Measurements from ENCODE around the gene DHRS7B.

DHRS7B gene

DNA sequence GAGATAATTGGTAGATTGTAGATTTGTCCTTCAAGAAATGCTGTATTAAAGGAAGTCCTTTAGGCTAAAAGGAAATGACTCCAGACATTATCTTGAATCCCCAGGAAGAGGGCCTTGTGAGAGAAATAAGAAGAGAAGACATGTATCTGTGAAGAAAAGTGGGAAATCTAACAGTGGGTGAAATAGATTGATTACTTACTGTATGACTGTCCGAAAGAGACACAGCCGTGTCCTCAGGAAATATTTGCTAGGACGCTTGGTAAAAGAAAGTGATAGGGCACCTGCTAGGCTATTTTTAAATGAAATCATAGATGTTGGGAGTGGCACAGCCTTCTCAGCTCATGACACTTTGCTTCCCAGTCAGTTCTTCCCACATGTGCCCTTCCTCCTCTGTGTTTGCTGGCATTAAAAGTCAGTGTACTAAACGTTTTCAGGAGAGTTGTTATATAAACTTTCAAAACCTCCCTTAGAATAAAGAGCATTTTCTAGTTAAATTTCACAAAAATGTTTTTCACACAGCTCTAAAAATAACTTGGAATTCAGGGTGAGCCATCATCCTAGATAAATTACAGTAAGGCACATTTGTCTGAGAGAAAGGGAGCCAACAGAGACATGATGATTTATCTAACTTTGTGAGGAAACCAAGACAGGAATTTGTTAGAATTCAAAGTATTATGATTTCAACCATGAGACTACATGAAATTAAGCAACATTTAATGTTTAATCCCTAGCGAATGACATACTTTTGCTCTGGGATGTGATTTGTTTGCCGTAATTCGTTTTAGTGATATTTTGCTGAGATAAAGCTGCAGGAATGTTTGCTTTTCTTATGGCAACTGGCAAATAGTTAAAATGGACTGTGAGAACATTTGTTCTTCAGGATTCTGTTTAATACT, 35.0 kb downstream of the DHRS7B start:
- no peaks in the 10 kb centered on the region for H3K9me3 Mint-ChIP-seq

DNA sequence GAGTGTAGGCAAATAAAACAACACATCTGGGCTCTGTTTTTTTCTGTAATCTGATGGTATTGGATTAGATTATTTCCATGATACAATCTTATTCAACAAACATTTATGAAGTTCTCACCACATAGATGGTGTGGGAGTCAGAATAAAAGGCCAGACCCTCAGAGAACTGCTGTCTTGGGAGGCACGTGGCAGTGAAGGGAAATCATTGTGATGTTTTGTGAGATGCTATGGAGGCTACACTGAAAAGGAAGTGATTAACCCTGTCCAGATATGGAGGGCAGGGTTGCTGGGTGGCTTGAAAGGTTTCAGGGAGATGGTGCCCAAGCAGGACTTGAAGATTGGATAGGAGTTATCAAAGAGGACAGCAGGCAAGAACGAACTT, 35.6 kb downstream of the DHRS7B start:
- Mint-ChIP-seq H3K9me3 (no peaks in the 10 kb centered on the region), H3K27ac (no peak overlapping the region), H3K4me1 (peaks cover 14% of the 10 kb centered on the region), H3K27me3 (no peaks in the 10 kb centered on the region), H3K36me3 (no peaks in the 10 kb centered on the region), H3K4me3 (no peak overlapping the region)
- ATAC-seq = no peak

More for the DNA sequence above, 35.0 kb downstream of the DHRS7B start:
- Mint-ChIP-seq H3K4me1 (peaks cover 20% of the 10 kb centered on the region), H3K36me3 (no peaks in the 10 kb centered on the region), H3K27me3 (no peaks in the 10 kb centered on the region), H3K4me3 (no peak overlapping the region), H3K27ac (no peak overlapping the region)
- ATAC-seq = no peak

DNA sequence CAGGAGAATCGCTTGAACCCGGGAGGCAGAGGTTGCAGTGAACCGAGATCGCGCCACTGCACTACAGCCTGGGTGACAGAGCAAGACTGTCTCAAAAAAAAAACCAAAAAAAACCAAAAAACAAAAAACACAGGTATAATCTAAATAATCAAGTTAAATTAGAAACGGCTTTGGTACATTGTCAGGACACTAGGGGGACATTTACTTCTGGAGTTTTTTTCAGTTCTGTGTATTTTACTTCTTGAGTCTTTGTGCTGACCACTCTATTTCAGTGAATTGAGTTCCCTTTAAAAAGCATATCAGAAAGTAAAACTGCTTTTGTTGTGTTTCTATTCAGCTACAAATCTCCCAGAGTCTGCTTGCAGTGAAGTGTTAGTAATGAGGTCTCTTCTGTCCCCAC, 36.3 kb downstream of the DHRS7B start:
- Mint-ChIP-seq H3K4me3 (no peak overlapping the region), H3K27ac (no peak overlapping the region), H3K4me1 (peaks cover 10% of the 10 kb centered on the region), H3K9me3 (no peaks in the 10 kb centered on the region), H3K27me3 (no peaks in the 10 kb centered on the region), H3K36me3 (no peaks in the 10 kb centered on the region)
- no peak for ATAC-seq

DNA sequence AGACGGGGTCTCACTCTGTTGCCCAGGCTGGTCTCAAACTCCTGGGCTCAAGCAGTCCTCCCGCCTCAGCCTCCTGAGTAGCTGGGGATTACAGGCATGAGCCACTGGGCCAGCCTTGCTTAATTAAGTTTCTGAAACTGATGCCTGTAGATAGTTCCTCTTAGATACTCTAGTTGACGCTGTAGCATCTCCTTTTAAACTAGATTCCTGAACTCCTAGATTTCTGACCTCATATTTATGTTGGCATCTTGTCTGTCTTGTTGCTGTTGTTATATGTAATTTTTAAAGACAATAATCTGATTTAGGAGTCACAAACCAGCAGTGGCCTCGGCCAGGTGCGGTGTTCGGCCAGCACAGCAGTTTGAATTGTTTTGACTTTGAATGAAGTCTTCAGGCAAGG, 37.5 kb downstream of the DHRS7B start:
- no peak for ATAC-seq
- no peaks in the 10 kb centered on the region for H3K36me3 Mint-ChIP-seq
- peaks cover 10% of the 10 kb centered on the region for H3K4me1 Mint-ChIP-seq
- no peak overlapping the region for H3K4me3 Mint-ChIP-seq
- H3K9me3 Mint-ChIP-seq = no peaks in the 10 kb centered on the region
- no peak overlapping the region for H3K27ac Mint-ChIP-seq
- no peaks in the 10 kb centered on the region for H3K27me3 Mint-ChIP-seq

DNA sequence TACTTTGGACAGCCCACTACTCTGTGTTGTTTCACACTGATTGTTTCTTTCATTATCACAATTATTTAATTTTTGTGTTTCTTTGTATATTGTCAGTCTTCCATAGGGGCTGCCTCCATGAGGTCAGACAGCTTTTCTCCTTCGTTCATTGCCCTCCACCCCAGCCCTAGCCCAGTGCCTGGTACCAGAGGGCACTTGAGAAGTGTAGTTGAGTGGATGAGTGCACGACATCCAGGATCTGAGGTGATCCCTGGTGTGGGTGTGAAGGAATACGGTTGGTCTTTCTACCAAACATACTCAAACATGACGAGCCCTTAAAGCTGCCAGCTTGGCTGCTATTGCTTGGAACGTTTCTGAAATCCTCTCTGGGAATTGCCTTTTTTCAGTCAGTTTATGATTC, 37.9 kb downstream of the DHRS7B start:
- H3K9me3 Mint-ChIP-seq = no peaks in the 10 kb centered on the region
- no peak overlapping the region for H3K4me3 Mint-ChIP-seq
- ATAC-seq = no peak
- no peaks in the 10 kb centered on the region for H3K27me3 Mint-ChIP-seq
- H3K4me1 Mint-ChIP-seq = peaks cover 10% of the 10 kb centered on the region
- no peak overlapping the region for H3K27ac Mint-ChIP-seq
- H3K36me3 Mint-ChIP-seq = no peaks in the 10 kb centered on the region

DNA sequence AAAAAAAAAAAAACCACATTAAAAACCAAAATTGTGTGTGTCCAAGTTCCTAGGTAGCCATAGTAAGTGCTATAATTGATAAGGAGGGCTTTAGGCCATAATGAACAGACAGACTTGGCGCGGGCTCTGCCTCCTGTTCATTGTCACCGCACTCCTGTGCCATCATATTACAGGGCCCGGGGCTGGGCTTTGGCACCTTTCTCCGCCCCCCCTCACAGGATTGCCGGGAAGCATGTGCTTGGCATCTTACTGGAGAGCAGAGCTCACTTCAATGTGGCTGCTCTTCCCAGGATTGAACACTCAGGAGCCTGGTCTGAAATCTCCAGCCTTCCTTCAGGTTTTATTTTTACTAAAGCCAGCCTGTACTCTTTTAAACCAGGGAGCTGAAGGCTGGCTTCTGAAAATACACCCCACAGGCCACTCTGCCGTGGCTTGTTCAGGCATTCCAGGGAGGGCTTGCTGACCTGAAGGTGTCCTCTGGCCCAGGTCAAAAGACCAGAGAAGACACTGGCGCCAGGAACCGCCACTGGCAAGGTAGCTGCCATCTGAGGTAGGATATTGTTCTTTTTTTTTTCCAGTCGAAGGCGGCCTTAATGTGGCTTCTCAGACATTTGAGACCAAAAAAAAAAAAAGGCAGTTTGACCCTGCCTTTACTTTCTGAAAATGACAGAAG, 39.3 kb downstream of the DHRS7B start:
- no peaks in the 10 kb centered on the region for H3K36me3 Mint-ChIP-seq
- H3K9me3 Mint-ChIP-seq = no peaks in the 10 kb centered on the region
- no peak for ATAC-seq
- H3K4me3 Mint-ChIP-seq = no peak overlapping the region
- H3K4me1 Mint-ChIP-seq = peaks cover 17% of the 10 kb centered on the region
- H3K27ac Mint-ChIP-seq = no peak overlapping the region
- H3K27me3 Mint-ChIP-seq = no peaks in the 10 kb centered on the region

DNA sequence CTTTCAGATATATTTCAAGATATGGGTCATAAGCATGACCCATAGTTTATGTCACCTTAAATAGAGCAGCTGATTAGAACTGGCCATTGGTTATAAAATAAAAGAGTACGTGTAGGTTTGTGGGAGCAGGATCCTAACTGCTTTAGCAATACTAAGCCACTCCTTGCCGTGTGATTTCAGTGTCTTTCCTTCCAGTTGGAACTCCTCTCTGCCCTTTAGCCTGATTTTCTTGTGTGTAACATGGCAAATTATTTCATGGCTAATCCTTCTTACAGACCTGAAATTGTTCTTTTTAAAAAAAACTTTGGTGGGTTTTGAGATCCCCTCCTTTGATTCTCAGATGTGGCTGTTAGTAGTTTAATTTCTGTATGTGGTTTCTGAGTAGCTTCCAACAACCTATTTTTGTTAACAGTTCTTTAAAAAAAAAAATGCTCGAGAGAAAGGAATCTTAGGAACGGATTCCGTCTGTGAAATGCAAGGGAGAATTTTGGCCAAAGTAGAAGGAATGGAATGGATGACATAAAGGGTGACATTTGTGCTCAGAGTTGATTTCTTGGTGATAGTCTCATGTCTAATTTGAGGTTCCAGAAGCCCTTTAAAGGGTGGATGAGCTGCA, 39.9 kb downstream of the DHRS7B start:
- no peak for ATAC-seq
- H3K4me3 Mint-ChIP-seq = no peak overlapping the region
- H3K27me3 Mint-ChIP-seq = no peaks in the 10 kb centered on the region
- H3K9me3 Mint-ChIP-seq = no peaks in the 10 kb centered on the region
- peaks cover 24% of the 10 kb centered on the region for H3K4me1 Mint-ChIP-seq
- peaks cover 3% of the 10 kb centered on the region for H3K36me3 Mint-ChIP-seq
- H3K27ac Mint-ChIP-seq = no peak overlapping the region

DNA sequence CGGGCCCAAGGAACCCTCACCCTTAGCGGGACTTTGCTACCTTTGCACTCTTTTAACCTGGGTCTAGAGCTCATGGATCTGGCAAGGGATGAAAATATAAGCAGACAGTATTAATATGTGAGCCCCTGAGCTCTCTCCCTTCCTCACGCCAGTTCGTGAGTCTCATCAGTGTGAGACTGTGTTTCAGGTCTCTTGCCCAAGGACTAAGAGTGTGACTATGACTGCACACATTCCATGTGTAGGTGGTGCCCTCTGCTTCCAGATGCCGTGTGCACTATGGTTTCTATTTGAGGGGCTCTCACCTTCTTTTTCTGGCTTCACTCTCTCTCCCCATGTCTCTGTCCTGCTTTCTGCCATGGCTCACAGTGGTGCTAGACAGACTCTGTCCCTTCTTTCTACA, 40.5 kb downstream of the DHRS7B start:
- Mint-ChIP-seq H3K9me3 (no peaks in the 10 kb centered on the region), H3K4me3 (no peak overlapping the region), H3K27me3 (no peaks in the 10 kb centered on the region), H3K27ac (no peak overlapping the region), H3K4me1 (peaks cover 27% of the 10 kb centered on the region), H3K36me3 (peaks cover 8% of the 10 kb centered on the region)
- ATAC-seq = no peak

DNA sequence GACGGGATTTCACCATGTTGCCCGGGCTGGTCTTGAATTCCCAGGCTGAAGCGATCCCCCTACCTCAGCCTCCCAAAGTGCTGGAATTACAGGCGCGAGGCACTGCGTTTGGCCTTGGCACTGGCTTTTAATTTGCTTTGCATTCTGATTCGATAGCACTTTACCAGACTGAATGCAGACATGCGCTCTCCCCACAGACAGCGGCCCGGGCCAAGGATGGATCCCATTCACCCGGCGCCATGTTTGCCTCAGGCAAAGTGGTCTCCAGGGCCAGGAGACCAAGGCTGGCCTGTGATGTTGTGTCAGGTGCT, 41.7 kb downstream of the DHRS7B start:
- ATAC-seq = no peak
- Mint-ChIP-seq H3K4me1 (peaks cover 23% of the 10 kb centered on the region), H3K4me3 (no peak overlapping the region), H3K9me3 (no peaks in the 10 kb centered on the region), H3K27me3 (no peaks in the 10 kb centered on the region), H3K27ac (no peak overlapping the region), H3K36me3 (peaks cover 14% of the 10 kb centered on the region)

DNA sequence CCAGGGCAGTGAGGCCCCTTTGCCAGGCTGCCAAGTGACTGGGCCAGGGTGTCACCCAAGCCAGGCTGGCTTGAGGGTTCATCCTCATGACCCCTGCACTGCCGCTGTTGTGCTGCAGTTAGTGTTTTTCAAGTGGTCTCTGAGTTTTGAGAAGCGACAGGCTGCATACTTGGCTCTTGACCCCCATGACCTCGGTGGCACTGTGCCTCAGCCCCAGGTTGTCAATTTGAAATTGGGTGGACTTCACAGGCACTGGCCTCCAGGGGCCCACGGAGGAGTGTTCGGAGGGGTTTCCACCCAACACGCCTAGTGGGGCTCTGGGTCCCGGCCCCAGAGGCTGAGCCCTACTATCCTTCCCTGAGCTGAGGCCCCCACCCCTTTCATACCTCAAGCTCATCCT, 42.7 kb downstream of the DHRS7B start:
- no peak overlapping the region for H3K4me3 Mint-ChIP-seq
- H3K4me1 Mint-ChIP-seq = peaks cover 23% of the 10 kb centered on the region
- H3K27ac Mint-ChIP-seq = no peak overlapping the region
- H3K27me3 Mint-ChIP-seq = no peaks in the 10 kb centered on the region
- ATAC-seq = no peak
- no peaks in the 10 kb centered on the region for H3K9me3 Mint-ChIP-seq
- H3K36me3 Mint-ChIP-seq = peaks cover 21% of the 10 kb centered on the region

DNA sequence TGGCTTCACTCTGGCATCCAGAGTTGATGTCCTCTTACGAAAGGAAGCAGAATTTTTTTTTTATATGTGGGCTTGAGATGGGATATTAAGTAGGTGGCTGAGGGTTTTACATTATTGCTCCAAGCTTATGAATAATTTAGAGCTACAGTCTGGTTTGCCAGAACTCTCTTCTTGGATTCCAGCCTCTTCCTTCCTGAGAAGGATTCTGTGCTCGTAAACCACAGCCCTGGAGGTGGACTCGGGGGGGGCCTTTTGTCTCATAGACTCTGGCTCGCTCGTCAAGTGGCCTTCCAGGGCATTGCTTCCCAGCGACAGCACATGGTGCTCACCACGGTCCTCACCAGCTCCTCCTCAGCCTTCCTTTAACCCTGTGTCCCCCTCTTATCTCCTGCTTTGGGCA, 44.0 kb downstream of the DHRS7B start:
- Mint-ChIP-seq H3K27me3 (no peaks in the 10 kb centered on the region), H3K36me3 (peaks cover 23% of the 10 kb centered on the region), H3K9me3 (no peaks in the 10 kb centered on the region), H3K4me1 (peaks cover 23% of the 10 kb centered on the region), H3K27ac (peak overlapping the region; percentile 78), H3K4me3 (no peak overlapping the region)
- no peak for ATAC-seq

DNA sequence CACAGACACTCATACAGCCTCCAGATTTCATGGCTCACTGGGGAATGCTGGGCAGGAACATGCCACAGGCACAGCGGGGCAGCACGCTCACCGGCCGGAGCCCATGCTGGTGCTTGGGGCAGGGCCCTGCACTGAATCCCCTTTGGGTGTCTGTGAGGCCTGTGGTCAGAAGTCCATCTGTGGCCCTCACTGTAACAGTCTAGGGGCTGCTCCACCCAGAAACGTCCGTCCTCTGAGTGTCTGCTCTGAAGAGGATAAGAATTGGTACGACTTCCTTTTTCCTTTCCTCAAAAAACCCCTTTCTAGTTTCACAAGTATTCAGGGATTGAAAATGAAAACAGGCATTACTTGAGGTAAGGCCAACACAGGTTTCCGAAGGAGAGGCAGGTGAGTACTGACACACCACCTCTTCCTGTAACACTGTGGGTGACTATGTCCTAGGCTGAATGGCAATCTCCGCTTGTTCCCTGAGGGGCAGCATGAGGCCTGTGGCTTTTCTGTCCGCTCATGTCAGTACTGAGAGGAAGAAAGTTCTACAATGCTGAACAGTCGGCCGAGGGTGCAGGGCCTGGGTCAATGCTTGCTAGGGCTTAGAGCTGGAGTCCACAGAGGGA, 44.7 kb downstream of the DHRS7B start:
- H3K9me3 Mint-ChIP-seq = no peaks in the 10 kb centered on the region
- H3K36me3 Mint-ChIP-seq = peaks cover 23% of the 10 kb centered on the region
- H3K27ac Mint-ChIP-seq = peak overlapping the region; percentile 78
- peak overlapping the region; percentile 67 for H3K4me3 Mint-ChIP-seq
- H3K27me3 Mint-ChIP-seq = no peaks in the 10 kb centered on the region
- ATAC-seq = peak; percentile 80
- H3K4me1 Mint-ChIP-seq = peaks cover 23% of the 10 kb centered on the region

DNA sequence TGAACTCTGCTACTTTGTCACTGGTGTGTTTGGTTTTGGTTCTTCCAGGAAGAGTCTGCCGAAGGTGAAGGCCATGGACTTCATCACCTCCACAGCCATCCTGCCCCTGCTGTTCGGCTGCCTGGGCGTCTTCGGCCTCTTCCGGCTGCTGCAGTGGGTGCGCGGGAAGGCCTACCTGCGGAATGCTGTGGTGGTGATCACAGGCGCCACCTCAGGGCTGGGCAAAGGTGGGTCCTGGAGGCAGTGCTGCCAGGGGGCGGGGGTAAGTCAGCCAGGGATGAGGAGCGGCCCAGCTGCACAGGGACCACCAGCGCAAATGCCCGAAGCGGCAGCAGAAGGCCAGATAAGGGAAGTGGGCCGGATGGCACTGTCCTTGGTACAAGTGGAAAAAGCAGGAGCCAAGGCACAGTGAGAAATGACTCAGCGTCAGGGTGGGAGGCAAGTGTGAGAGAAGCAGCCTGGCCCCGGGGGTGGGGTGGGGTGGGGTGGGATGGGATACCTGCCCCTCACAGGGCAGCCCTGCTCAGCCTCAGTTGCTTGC, 45.3 kb downstream of the DHRS7B start:
- H3K4me3 Mint-ChIP-seq = peak overlapping the region; percentile 67
- H3K27ac Mint-ChIP-seq = peak overlapping the region; percentile 78
- H3K4me1 Mint-ChIP-seq = peaks cover 23% of the 10 kb centered on the region
- no peak for ATAC-seq
- H3K36me3 Mint-ChIP-seq = peaks cover 26% of the 10 kb centered on the region
- H3K27me3 Mint-ChIP-seq = no peaks in the 10 kb centered on the region
- no peaks in the 10 kb centered on the region for H3K9me3 Mint-ChIP-seq

DNA sequence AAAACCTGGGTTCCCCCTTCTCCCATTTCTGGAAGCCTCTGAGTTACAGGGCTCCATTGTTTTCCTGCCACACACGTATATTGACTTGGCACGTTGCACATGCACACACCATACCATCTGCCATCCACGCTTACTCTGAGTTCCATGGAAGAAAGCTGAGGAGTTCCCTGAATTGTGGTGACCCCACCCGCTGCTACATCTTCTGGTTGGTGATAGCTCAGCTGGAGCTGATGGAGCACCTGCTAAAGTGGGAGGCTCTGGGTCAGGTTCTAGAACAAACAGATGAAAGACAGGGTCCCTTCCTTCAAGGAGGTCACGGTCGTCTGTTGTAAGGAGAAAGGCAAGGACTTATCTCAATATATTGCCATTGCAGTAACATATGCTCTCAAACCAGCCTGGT, 46.1 kb downstream of the DHRS7B start:
- Mint-ChIP-seq H3K36me3 (peaks cover 34% of the 10 kb centered on the region), H3K4me3 (no peak overlapping the region), H3K9me3 (no peaks in the 10 kb centered on the region), H3K4me1 (peaks cover 23% of the 10 kb centered on the region), H3K27me3 (no peaks in the 10 kb centered on the region), H3K27ac (no peak overlapping the region)
- no peak for ATAC-seq

DNA sequence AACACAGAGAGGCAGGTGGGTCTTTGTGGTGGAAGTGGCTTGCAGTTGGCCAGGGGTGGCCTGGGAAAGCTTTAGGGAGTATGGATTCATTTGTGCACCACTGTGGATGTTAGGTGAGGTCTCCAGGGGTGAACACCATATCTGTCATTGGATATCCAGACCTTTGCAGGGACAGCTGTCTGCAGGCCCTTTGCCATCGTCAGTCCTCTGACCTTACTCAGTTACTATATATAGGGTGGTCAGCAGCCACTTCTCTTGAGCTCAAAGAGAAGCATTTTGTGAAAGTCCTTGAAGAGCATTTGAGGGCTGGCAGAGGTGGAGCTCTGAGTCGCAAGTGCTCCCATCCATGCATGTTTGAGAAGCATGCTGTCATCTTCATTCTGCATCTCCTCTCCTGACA, 46.8 kb downstream of the DHRS7B start:
- ATAC-seq = no peak
- H3K4me3 Mint-ChIP-seq = no peak overlapping the region
- no peak overlapping the region for H3K27ac Mint-ChIP-seq
- H3K9me3 Mint-ChIP-seq = no peaks in the 10 kb centered on the region
- peaks cover 34% of the 10 kb centered on the region for H3K36me3 Mint-ChIP-seq
- peaks cover 23% of the 10 kb centered on the region for H3K4me1 Mint-ChIP-seq
- no peaks in the 10 kb centered on the region for H3K27me3 Mint-ChIP-seq

All from stimulated activated memory B cell treated with anti-CD40 and anti-IgM and Interleukin-4, amounts not matched to agents 10 μg/mL and 1 μg/mL and 100 μg/mL, for 72 hours (primary cell).